Mammary epithelial cell (primary cell): ENCODE results near the gene CCDC171.

Experiments
- CTCF ChIP-seq, 2 donors: IDR thresholded peaks in 1 of 2; conservative IDR thresholded peaks in 1 of 2; 2 replicates each; pipeline ENCODE4 v1.5.1; 2011 to 2012; ENCODE audit warnings: inconsistent platforms in 2 of 2, low read length in 2 of 2, mild to moderate bottlenecking in 2 of 2, control low read depth in 1 of 2, low read depth in 1 of 2; ENCODE audit not compliant: insufficient read depth in 1 of 2; ENCODE audit errors: extremely low read depth in 1 of 2
- EZH2 ChIP-seq: IDR thresholded peaks from 2 replicates; pipeline ENCODE4 v1.6.1; 2012; ENCODE audit warnings: low read length, inconsistent platforms, borderline replicate concordance

GRCh38 chr9:16010221-16010620, 457.4 kb downstream of the CCDC171 start:
- TF ChIP-seq CTCF (conservative IDR thresholded peaks at IDR 0.05 in 1 of 2, IDR thresholded peaks at IDR 0.05 in 1 of 2; ENCODE audit: extremely low read depth in 1 of 2, insufficient read depth in 1 of 2, low read depth in 1 of 2, low read length in 2 of 2) (no peak), EZH2 (no peak)
